Ovary (tissue), 9 donors: Measurements from ENCODE around the gene CDKL1. TPM values are rescaled to one million over a fixed set of nuclear protein-coding genes. Genes with fewer than 3 reads are reported as not detected.

ENCODE experiments used
- DNase-seq, 5 donors: peaks; one replicate each; pipeline ENCODE4 v3.0.0-alpha.2; 2019 to 2020
- H3K27ac ChIP-seq, 2 donors: fragments of 200-600 bp; one replicate each; pipeline versions ENCODE4 v1.5.1 to v1.8.0; 2019 to 2022
- H3K27me3 ChIP-seq: fragments of 200-600 bp; one replicate; pipeline ENCODE4 v1.8.0; 2022
- H3K36me3 ChIP-seq: fragments of 200-600 bp; sonication (generic); one replicate; pipeline ENCODE4 v1.5.1; 2019
- H3K4me1 ChIP-seq: one replicate; pipeline ENCODE4 v1.8.1; 2013; ENCODE audit warnings: mild to moderate bottlenecking, moderate library complexity; ENCODE audit not compliant: insufficient read depth
- H3K4me3 ChIP-seq: fragments of 200-600 bp; sonication (generic); one replicate; pipeline ENCODE4 v1.5.1; 2017
- H3K9me3 ChIP-seq, 2 donors: fragments of 200-600 bp in 1 of 2; sonication (generic) in 1 of 2; one replicate each; pipeline versions ENCODE4 v1.5.1 to v1.8.1; 2013 to 2019; ENCODE audit warnings: mild to moderate bottlenecking in 1 of 2, moderate library complexity in 1 of 2
- EP300 ChIP-seq: sonication (generic); formaldehyde crosslinking; IDR thresholded peaks from one replicate; pipeline ENCODE4 v1.6.1; 2017; ENCODE audit warnings: antibody characterized with exemption
- POLR2A ChIP-seq: fragments of 450-650 bp; IDR thresholded peaks from one replicate; pipeline ENCODE4 v1.6.1; 2017; ENCODE audit warnings: antibody characterized with exemption, mild to moderate bottlenecking, moderate library complexity
- WGBS, 3 donors: extraction: QIAGEN DNeasy Blood & Tissue Kit in 1 of 3; methylation state at CpG; one replicate each; pipeline versions ENCODE4 v1.1.5 to v1.1.7; 2013 to 2017; 5-methylcytosine and 5-hydroxymethylcytosine counted together
- intact Hi-C, 4 donors: fragments of 100-400 bp; cut with DNase I; formaldehyde crosslinking; loops; one replicate each; pipeline versions ENCODE4 v1.11.0 to v1.15.1; 2022 to 2023
- polyA plus RNA-seq, 2 donors: library from polyadenylated mRNA; stranded (reverse); fragments of 200-250 nt in 1 of 2; fragments of 350-450 nt in 1 of 2; fragmentation: Illumina TruSeq in 1 of 2; extraction: RNeasy Lipid Tissue Mini Kit (QIAGEN cat#74804) in 1 of 2; gene quantifications; one replicate each; pipeline ENCODE4 v1.2.3, GENCODE V29; 2013 to 2014
- total RNA-seq, 7 donors: library from RNA; depleted of rRNA in 2 of 7; stranded (reverse); fragments of >200 nt in 2 of 7; fragmentation: NEBNext Ultra II Directional in 3 of 7; extraction: Animal tissue kit (Norgen Biotek cat#: 25700) in 3 of 7; gene quantifications; one replicate each; pipeline versions ENCODE4 v1.1.0 to v1.2.4, GENCODE V29; 2016 to 2023
- TF ChIP-seq, protein P1 (sequence below), 3 donors: fragments of 450-650 bp in 2 of 3; fragments of 200-600 bp in 1 of 3; IDR thresholded peaks; one replicate each; pipeline versions ENCODE4 v1.5.1 to v1.8.0; 2016 to 2022; ENCODE audit warnings: antibody characterized with exemption in 3 of 3, mild to moderate bottlenecking in 1 of 3
- donor health status: DM: no; HTN: no; CAD: no; lungs with moderate emphysema.
- donor health status: DM: no; HTN: no; CAD: no.
- donor health status: Bipolar disorder and iron deficiency.
- donor health status: DM: yes; HTN: yes; CAD: no.
- donor health status: DM: no; HTN: no; CAD: no.
- donor health status: DM: yes; HTN: yes; CAD: no.

Gene CDKL1
- total and polyA plus RNA-seq, 9 donors: 11.9 to 69.3 (median 33.1) TPM

DNA sequence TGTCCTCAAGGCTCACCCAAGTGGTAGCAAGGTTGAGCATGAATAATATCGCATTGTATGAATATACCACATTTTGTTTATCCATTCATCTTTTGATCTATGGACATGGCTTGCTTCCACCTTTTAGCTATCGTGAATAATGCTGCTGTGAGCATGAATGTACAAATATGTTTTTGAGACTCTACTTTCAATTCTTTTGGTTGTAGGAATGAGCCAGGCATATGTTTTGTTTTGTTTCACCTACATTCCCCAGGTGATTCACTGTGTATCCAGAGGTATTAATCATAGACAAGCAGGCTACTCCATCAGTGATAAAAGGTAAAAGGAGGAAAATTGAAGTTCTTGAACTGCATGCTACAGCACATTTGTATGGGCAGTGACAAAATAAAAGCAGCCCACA lies 35.8 kb downstream of the CDKL1 start:
- H3K27ac ChIP-seq: no peak overlapping the region
- DNase-seq: no peak
- no peaks in the 10 kb centered on the region for H3K27me3 ChIP-seq
- no peak overlapping the region for H3K4me3 ChIP-seq
- 89 to 97% (median 94%) methylated on average over 2 of the region's 2 CpGs for WGBS, 3 donors
- no peaks in the 10 kb centered on the region for H3K36me3 ChIP-seq
- no peaks in the 10 kb centered on the region for H3K9me3 ChIP-seq
- TF ChIP-seq POLR2A (no peak), EP300 (no peak)
- TF ChIP-seq, protein P1, sequence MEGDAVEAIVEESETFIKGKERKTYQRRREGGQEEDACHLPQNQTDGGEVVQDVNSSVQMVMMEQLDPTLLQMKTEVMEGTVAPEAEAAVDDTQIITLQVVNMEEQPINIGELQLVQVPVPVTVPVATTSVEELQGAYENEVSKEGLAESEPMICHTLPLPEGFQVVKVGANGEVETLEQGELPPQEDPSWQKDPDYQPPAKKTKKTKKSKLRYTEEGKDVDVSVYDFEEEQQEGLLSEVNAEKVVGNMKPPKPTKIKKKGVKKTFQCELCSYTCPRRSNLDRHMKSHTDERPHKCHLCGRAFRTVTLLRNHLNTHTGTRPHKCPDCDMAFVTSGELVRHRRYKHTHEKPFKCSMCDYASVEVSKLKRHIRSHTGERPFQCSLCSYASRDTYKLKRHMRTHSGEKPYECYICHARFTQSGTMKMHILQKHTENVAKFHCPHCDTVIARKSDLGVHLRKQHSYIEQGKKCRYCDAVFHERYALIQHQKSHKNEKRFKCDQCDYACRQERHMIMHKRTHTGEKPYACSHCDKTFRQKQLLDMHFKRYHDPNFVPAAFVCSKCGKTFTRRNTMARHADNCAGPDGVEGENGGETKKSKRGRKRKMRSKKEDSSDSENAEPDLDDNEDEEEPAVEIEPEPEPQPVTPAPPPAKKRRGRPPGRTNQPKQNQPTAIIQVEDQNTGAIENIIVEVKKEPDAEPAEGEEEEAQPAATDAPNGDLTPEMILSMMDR (IDR thresholded peaks at IDR 0.05): no peak
- H3K4me1 ChIP-seq: peaks cover 10% of the 10 kb centered on the region
- intact Hi-C loops: no loop called here

DNA sequence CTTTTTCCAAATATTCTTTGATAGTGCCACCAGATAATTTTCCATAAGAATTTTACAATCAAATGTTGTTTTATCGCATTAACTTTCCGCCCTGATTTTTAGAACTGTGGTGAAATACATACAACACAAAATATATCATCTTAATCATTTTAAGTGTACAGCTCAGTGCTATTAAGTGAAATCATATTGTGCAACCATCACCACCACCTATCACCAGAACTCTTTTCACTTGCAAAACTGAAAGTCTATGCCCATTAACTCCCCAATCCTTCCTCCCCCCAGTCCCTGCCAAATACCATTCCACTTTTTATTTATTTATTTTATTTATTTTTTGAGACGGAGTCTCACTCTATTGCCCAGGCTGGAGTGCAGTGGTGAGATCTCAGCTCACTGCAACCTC lies 36.6 kb downstream of the CDKL1 start:
- intact Hi-C loops: no loop called here
- WGBS, 3 donors: 94 to 95% (median 94%) methylated on average over 3 of the region's 3 CpGs

DNA sequence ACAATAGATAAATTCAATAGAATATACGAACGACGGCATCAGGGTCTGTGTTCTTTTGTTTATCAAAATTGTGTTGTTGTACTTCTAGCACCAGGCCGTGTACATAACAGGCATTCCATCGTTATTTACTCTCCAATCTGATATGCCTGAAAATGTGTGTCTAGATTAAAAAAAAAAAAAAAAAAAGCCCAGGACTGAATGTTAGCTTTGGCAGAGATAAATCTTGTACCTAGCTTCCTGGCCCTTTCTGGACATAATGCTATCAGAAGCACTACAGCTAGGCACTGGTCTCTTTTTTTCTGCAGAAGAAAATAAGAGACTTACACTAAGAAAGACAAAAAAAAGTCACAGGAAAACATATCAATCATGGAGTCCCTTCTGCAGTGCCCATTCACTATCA lies 37.0 kb downstream of the CDKL1 start:
- WGBS, 3 donors: 87 to 90% (median 88%) methylated on average over 5 of the region's 5 CpGs
- Histone ChIP-seq H3K27ac (no peak overlapping the region), H3K4me1 (peaks cover 10% of the 10 kb centered on the region), H3K27me3 (no peaks in the 10 kb centered on the region), H3K36me3 (no peaks in the 10 kb centered on the region), H3K4me3 (no peak overlapping the region), H3K9me3 (no peaks in the 10 kb centered on the region)
- intact Hi-C loops: no loop called here
- DNase-seq: no peak
- TF ChIP-seq, protein P1 (IDR thresholded peaks at IDR 0.05): no peak
- no peak for TF ChIP-seq EP300
- no peak for TF ChIP-seq POLR2A

More for the DNA sequence above, 36.6 kb downstream of the CDKL1 start:
- H3K4me1 ChIP-seq: peaks cover 10% of the 10 kb centered on the region
- H3K27me3 ChIP-seq: no peaks in the 10 kb centered on the region
- H3K4me3 ChIP-seq: no peak overlapping the region
- no peaks in the 10 kb centered on the region for H3K36me3 ChIP-seq
- no peak for DNase-seq
- H3K9me3 ChIP-seq: no peaks in the 10 kb centered on the region
- TF ChIP-seq POLR2A (no peak), EP300 (no peak)
- TF ChIP-seq, protein P1 (IDR thresholded peaks at IDR 0.05): no peak
- no peak overlapping the region for H3K27ac ChIP-seq

DNA sequence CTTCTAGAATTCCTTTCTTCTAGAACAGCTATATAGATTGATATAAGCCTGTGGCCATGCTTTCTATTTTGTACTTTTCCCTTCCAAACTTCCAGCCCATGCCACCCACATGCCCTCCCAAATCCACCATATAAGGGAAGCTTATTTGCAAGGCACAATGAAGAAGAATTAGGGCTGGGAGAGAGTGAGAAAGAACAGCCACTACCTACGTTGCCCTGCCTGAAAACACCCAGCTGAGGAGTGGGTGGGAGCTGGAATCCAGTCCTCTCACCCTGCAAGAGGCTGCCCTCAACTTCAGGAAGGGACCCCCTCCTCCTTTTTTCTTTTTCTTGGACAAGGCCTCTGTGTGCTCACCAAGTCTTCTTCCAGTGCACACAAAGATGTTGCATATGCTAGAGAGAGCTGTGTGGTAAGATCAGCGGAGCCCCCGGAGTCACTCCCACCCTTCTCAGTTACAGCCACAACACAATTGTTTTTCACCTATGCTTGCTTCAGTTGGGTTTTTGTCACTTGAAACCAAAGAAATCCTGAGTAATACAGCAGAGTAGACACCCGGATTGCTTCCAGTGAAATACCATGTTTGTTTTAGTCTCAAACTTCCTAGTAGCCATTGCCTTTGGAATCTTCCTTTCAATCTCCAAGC lies 38.8 kb downstream of the CDKL1 start:
- Histone ChIP-seq H3K36me3 (no peaks in the 10 kb centered on the region), H3K27me3 (no peaks in the 10 kb centered on the region), H3K4me1 (peaks cover 2% of the 10 kb centered on the region), H3K4me3 (no peak overlapping the region), H3K9me3 (no peaks in the 10 kb centered on the region), H3K27ac (no peak overlapping the region)
- 91 to 93% (median 91%) methylated on average over 4 of the region's 4 CpGs for whole genome bisulfite sequencing, 3 donors
- no peak for DNase-seq
- intact Hi-C loops: no loop called here
- no peak for TF ChIP-seq EP300
- no peak for TF ChIP-seq POLR2A
- TF ChIP-seq, protein P1 (IDR thresholded peaks at IDR 0.05): no peak
